ENCODE measurements around the gene CTIF. TPM values are rescaled to one million over a fixed set of nuclear protein-coding genes. Genes with fewer than 3 reads are reported as not detected.

Gene CTIF
- total and polyA plus RNA-seq, 12 donors = 44.5 to 74.1 (median 58.9) TPM

DNA sequence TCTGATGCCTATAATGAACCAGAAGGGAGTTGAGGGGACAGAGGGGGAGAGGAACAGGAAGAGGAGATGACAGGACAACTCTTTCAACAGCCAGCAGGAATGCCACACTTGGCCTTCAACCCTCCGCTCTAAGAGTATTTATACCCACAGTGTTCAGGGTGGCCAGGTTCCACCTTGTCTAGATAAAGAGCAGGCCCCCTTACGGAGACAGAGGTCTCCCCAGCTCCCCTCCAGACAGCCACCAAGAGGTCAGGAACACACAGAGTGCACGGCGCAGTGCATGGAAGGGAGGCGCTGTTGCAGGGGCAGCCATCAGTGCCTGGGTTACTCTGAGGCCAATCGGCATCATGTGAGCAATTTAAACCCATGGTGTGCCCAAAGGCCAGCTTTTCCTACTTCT is 235.0 kb downstream of the CTIF start:
- Histone ChIP-seq H3K9me3 (no peaks in the 10 kb centered on the region), H3K4me3 (no peak overlapping the region), H3K4me1 (peaks cover 28 to 87% (median 62%) of the 10 kb centered on the region in 9 donors), H3K36me3 (peaks cover 0 to 4% (median 0%) of the 10 kb centered on the region in 9 donors), H3K27ac (peak overlapping the region in 9 of 10 donors; percentile 18 to 90 (median 67)), H3K27me3 (no peaks in the 10 kb centered on the region)
- WGBS, 2 donors = 45 to 68% methylated on average over 6 of the region's 6 CpGs
- DNase-seq (no peak), ATAC-seq (peak; percentile 11 to 58 (median 35))
- intact Hi-C loops (cut with DNase I) = loop anchor here in 8 of 10 donors (5.0 to 10.0 kb wide), 7 partner anchors 52 to 401 kb away; partner anchors contain the start of gene SMAD7 (in 1 of the 8)
- TF ChIP-seq, protein P1, sequence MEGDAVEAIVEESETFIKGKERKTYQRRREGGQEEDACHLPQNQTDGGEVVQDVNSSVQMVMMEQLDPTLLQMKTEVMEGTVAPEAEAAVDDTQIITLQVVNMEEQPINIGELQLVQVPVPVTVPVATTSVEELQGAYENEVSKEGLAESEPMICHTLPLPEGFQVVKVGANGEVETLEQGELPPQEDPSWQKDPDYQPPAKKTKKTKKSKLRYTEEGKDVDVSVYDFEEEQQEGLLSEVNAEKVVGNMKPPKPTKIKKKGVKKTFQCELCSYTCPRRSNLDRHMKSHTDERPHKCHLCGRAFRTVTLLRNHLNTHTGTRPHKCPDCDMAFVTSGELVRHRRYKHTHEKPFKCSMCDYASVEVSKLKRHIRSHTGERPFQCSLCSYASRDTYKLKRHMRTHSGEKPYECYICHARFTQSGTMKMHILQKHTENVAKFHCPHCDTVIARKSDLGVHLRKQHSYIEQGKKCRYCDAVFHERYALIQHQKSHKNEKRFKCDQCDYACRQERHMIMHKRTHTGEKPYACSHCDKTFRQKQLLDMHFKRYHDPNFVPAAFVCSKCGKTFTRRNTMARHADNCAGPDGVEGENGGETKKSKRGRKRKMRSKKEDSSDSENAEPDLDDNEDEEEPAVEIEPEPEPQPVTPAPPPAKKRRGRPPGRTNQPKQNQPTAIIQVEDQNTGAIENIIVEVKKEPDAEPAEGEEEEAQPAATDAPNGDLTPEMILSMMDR (IDR thresholded peaks at IDR 0.05) = peak in 4 of 9 donors; percentile 15 to 41 (median 37)

- Histone ChIP-seq H3K27ac (peak overlapping the region in 2 of 10 donors; percentile 89 to 90), H3K27me3 (no peaks in the 10 kb centered on the region), H3K36me3 (peaks cover 0 to 4% (median 0%) of the 10 kb centered on the region in 9 donors), H3K4me3 (no peak overlapping the region), H3K9me3 (no peaks in the 10 kb centered on the region), H3K4me1 (peaks cover 31 to 88% (median 64%) of the 10 kb centered on the region in 9 donors)
- WGBS, 2 donors = 96% methylated on average over 5 of the region's 5 CpGs
- intact Hi-C loops (cut with DNase I) = loop anchor here in 9 of 10 donors (5.0 to 10.0 kb wide), 10 partner anchors 53 to 400 kb away; partner anchors contain the start of gene SMAD7 (in 2 of the 9)
- no peak for ATAC-seq
- TF ChIP-seq, protein P1 (IDR thresholded peaks at IDR 0.05) = no peak
- no peak for DNase-seq
These were observed 236.1 kb downstream of the CTIF start for GRCh38 chr18:48774941-48775340.

- no peak for ATAC-seq
- peaks cover 0 to 2% (median 0%) of the 10 kb centered on the region in 9 donors for H3K36me3 ChIP-seq
- no peak overlapping the region for H3K4me3 ChIP-seq
- 90 to 91% methylated on average over 12 of the region's 12 CpGs for WGBS, 2 donors
- TF ChIP-seq, protein P1 (IDR thresholded peaks at IDR 0.05) = no peak
- intact Hi-C loops (cut with DNase I) = loop anchor here in 9 of 10 donors (5.0 to 10.0 kb wide), 9 partner anchors 61 to 399 kb away; partner anchors contain the start of gene SMAD7 (in 2 of the 9)
- H3K9me3 ChIP-seq = no peaks in the 10 kb centered on the region
- H3K27me3 ChIP-seq = no peaks in the 10 kb centered on the region
- peaks cover 37 to 88% (median 64%) of the 10 kb centered on the region in 9 donors for H3K4me1 ChIP-seq
- peak overlapping the region in 1 of 10 donors; percentile 99 for H3K27ac ChIP-seq
- DNase-seq = no peak
These were observed 236.7 kb downstream of the CTIF start for GRCh38 chr18:48775372-48776155.

GRCh38 chr18:48776156-48776555 is 237.3 kb downstream of the CTIF start:
- no peak for ATAC-seq
- 95 to 97% methylated on average over 5 of the region's 5 CpGs for WGBS, 2 donors
- no peak overlapping the region for H3K4me3 ChIP-seq
- TF ChIP-seq, protein P1 (IDR thresholded peaks at IDR 0.05) = no peak
- H3K27me3 ChIP-seq = no peaks in the 10 kb centered on the region
- no peaks in the 10 kb centered on the region for H3K9me3 ChIP-seq
- DNase-seq = no peak
- intact Hi-C loops (cut with DNase I) = loop anchor here in 9 of 10 donors (5.0 to 10.0 kb wide), 9 partner anchors 61 to 399 kb away; partner anchors contain the start of gene SMAD7 (in 2 of the 9)
- peaks cover 41 to 88% (median 64%) of the 10 kb centered on the region in 9 donors for H3K4me1 ChIP-seq
- peak overlapping the region in 1 of 10 donors; percentile 99 for H3K27ac ChIP-seq
- H3K36me3 ChIP-seq = no peaks in the 10 kb centered on the region

Data from heart right ventricle (tissue), 16 donors.